Activated naive CD4-positive, alpha-beta T cell treated with Interleukin-2 at 50 U/mL for 16 hours (primary cell): ENCODE measurements around the gene ALG8.
"Not testable (repeated sequence)": the region's sequence is repeated elsewhere in the genome, so short reads cannot be mapped to it uniquely, and the experiment has no call there.

ENCODE experiments used
- DNase-seq: peaks from one replicate; pipeline ENCODE4 v3.0.0-alpha.2; 2020

The ALG8 gene

DNA sequence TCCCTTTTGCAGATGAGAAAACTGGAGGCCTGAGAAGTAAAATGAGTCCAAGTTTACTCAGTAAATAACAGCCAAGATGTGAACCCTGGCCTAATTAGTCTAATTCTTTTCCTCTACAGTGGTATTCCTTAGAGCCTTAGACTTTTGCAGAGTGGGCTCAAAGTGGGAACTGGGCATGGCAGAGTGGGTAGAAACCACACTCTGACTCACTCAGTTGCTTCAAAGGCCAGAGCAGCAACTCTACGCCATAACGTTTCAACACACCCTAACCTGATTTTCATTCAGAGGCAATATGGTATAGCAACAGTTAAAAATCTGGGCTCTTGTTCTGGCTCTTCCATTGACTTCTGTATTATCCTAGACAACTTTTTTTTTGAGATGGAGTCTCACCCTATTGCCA lies 73.0 kb downstream of the ALG8 start:
- DNase-seq: no peak

- no peak for DNase-seq
Observed at GRCh38 chr11:78065203-78065602, 74.2 kb downstream of the ALG8 start.

- DNase-seq: no peak
Observed at GRCh38 chr11:78063440-78064181, 75.8 kb downstream of the ALG8 start, which contains the start of gene THRSP. TSS of gene THRSP (plus strand) at chr11:78063861. CDS start at chr11:78063882, 21 bp downstream.

DNA sequence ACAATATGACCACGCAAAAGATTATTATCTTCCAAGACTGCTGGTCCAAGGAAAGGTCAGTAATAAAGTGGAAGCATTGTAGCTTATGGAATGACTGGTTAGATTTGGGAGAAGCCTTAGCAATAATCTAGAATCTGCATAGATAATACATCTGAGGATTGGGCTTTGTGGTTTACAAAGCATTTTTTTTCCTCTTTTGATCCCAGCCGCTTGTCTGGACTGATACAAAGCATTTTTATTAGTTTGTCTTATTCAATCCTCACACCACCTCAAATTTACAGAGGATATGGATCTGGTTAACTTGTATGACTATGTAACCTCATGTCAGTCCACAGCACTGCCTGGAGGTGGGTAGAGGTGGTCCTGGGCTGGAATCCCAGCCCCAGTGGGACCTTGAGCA lies 76.8 kb downstream of the ALG8 start:
- DNase-seq: no peak

GRCh38 chr11:78061921-78062311 lies 77.5 kb downstream of the ALG8 start:
- DNase-seq: no peak

DNA sequence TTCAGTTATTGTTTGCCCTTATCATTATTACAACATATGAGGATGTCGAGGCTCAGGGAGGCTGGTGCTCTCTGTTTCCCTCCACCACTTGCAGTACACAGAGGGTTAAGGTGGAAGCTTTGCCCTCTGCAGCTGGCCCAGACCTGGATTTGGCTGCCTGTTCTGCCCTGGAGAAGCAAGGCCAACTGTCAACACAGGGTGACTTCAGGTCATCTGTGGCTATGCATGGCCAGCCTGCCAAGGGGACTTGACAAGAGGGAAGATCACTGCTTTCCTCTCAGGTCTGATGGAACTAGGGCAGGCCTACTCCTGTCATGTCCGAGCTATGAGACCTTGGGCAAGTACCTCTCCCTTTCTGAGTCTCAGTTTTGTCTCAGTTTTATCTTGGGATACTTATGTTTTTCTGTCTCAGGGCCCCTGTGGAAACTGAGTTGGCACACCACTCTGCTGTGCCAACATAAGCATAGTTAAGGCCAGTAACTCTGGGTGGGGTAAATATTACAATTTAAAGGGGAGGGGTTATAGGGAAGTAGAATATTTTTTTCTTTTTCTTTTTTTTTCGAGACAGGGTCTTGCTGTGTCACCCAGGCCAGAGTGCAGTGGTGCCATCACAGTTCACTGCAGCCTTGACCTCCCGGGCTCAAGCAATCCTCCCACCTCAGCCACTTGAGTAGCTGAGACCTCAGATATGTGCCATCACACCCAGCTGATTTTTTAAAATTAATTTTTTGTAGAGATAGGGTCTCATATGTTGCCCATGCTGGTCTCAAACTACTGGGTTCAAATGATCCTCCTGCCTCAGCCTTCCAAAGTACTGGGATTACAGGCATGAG lies 78.1 kb downstream of the ALG8 start:
- no peak for DNase-seq

DNA sequence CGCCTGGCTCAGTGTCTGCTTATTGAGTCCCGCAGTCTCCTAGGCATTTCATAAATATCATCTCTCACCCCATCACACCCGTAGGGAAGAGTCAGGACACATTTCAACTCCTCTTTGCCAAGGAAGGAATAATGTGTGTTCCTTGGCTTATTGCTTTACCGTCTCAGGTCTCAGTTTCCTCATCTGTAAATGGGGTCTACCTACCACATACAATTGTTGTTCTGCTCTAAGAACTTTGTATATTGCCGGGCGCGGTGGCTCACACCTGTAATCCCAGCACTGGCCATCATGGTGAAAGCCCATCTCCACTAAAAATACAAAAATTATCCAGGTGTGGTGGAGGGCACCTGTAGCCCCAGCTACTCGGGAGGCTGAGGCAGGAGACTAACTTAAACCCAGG lies 78.9 kb downstream of the ALG8 start:
- DNase-seq: no peak

GRCh38 chr11:78059749-78060328 lies 79.6 kb downstream of the ALG8 start:
- DNase-seq: not testable (repeated sequence)

- DNase-seq: no peak
Observed at GRCh38 chr11:78057462-78058055, 81.9 kb downstream of the ALG8 start.

DNA sequence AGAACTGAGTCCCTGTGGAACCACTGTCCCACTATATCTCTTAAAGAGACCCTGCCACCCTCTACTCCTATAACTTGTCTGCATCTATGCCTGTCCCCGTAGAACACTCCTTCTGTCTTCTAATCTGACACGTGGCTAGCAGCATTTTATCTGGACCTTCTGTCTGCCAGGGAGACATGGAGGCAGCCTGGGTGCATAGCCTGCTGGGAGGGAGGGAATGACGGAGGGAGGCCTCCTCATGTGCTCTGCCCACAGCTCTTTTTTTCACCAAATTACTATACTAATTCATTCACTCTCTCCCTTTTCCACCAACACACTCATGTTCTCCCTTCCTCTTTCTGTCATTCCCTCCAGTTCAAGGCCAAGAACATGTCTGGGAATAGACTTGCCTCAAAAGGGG lies 83.3 kb downstream of the ALG8 start:
- no peak for DNase-seq

DNA sequence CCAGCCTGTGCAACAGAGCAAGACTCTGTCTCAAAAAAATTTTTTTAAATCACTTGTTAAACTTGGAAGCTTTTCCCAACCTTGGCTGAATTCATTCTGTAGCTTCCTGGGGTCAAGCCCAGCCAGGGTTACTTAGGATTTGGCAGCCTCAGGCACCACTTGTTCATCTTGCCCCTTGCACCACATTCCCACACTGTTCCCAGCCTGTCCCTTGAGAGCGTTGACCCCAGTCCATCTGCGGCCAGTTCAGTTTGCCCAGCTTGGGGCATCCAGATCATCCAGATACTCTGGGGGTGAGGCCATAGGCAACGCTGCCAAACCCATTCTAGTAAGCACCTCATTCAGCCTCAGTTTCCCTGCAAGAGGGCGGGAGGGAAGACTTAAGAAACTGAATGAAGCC lies 84.5 kb downstream of the ALG8 start:
- DNase-seq: no peak

GRCh38 chr11:78050964-78051831 lies 88.2 kb downstream of the ALG8 start:
- DNase-seq: no peak
